ENCODE data around the gene CAMK1.

The CAMK1 gene

GRCh38 chr3:9769426-9770275, at the start of gene CAMK1:
CAMK1 (minus strand) TSS chr3:9769947; CDS start chr3:9767749, 2,198 bp downstream.
- peak; percentile 69 to 81 for DNase-seq

GRCh38 chr3:9818666-9819335, 49.1 kb upstream of the CAMK1 start:
- DNase-seq, result no peak

GRCh38 chr3:9817436-9817835, 47.7 kb upstream of the CAMK1 start:
- DNase-seq, result peak; percentile 30 to 45

- DNase-seq, result no peak
Observed at GRCh38 chr3:9815986-9816385, 46.2 kb upstream of the CAMK1 start.

DNA sequence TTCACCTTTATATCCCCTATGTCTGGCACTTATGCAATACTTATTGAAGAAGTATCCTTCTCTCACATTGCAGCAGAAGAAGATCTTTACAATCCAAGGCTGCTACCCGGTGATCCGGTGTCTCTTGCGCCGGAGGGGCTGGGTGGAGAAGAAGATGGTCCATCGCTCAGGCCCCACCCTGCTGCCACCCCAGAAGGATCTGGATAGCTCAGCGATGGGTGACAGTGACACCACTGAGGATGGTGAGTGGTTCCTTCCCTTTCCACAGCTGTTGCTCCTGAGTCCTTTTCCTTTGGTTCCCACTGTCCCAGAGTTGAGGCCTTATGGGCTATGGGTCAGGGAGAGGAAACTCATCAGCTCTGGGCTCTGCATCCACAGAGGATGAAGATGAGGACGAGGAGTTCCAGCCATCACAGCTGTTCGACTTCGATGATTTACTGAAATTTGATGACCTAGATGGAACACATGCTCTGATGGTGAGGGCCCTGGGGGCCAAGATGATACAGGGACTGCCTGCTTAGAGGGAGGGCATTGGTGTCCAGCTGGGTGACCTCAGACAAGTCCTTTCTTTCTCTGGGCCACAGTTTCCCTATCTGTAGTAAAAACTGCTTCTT, 43.2 kb upstream of the CAMK1 start:
- DNase-seq, result no peak

DNA sequence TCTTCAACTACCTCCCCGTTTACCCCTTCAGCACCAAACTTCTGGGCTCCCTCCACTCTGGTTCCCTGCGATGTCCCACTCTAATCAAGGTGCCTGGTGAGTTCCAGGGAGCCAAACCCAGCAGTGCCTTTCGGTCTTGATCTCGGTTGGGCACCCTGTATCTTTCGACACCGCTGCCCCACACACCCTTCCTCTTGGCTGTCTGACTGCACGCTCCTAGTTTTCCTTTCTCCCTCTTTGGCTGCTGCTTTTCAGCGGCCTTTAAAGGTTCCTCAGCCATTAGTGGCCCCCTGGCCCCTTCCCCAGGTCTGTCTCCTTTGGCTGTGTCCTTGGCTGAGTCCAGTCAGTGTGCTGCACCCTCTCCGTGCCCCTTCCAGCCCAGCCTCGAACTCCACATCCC, 41.1 kb upstream of the CAMK1 start:
- DNase-seq, result no peak

DNA sequence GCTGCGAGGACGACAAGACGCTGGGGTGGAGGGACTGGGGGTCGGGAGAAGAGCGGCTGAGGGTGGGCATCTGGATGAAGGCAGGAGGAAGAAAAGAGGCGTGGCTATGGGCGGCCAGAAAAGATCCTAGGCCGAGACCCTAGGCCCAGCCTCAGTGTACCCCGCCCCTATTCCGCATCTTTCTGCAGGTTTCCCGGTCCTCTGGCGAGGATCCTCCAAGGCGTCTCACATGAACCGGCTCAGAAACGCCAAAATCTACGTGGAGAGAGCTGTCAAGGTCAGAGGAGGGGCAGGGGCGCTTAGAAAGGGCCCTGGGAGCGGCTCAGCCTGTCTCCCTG, 40.7 kb upstream of the CAMK1 start:
- no peak for DNase-seq

DNA sequence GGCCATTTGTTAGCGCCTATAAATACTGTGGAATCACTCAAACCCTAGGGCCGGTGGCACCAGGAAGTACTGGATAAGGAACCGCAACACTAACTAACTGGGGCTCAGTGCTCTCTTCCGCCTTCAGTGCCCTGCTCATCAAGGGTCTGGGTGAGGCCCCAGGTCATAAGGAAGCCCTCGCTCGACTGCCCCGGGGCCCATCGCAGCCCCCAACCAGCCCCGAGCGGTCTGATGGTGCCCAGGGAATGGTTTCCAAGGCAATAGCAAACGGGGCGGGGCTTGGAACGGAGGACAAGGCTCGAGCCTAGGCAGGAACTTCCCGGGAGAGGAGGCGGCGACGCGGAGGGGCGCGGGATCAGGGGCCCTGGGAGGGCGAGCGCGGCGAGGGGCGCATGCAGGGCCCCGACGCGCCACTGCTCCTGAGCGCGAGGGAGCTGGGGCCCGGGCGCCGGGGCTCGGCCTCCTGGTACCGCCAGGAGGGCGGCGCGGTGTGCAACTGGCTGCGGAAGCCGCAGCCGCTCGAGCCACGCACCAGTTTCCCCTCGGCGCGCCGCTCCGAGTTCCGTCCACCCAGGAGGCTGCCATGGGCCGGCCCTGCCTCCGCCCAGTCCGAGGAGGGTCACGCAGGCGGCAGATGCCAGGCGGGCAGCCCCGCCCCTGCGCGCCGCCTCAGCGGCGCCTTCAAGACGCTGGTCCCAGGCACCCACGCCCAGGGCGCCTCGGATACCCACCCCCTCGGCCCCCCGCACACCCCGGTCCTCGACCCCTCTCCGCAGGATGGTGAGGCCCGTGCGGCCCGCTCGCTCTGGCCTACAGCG, 40.1 kb upstream of the CAMK1 start, which contains the start of gene TTLL3:
Gene TTLL3, plus strand, starts transcription at position 648 of the 818 bp plus-strand sequence. CDS start 400 bp downstream, outside the sequence.
- peak; percentile 31 to 44 for DNase-seq

- DNase-seq, result no peak
Observed at GRCh38 chr3:9809239-9809614, 39.5 kb upstream of the CAMK1 start.

DNA sequence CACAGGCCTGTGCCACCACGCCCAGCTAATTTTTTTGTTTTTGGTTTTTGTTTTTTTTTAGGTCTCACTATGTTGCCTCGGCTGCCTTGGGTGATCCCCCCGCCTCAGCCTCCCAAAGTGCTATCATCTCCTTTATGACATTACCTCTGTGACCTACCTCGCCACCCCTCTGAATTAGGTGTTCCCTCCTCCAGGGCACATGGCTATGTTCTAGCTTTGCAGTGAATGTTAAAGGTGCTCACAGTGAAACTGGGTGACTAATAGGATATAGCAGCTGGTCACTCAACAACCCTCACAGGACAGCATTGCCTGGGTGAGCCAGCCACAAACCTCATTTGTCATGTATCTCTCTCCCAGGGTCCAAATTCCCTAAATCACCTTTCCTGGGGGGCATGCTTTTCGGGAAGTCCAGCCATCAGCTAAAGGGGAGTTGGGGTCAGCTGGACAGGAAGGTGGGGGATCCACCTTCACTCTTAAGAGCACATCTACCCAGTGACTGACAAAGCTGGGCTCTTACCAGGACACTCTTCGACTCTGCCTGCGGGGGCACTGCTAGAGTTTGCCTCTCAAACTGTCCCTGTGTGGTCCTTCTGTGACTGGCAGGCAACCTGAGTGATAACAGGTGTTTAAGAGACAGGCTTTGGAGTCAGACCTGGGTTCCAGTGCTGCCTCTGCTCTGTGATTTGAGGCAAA, 38.7 kb upstream of the CAMK1 start:
- DNase-seq, result peak in 1 of 2 donors; percentile 20

DNA sequence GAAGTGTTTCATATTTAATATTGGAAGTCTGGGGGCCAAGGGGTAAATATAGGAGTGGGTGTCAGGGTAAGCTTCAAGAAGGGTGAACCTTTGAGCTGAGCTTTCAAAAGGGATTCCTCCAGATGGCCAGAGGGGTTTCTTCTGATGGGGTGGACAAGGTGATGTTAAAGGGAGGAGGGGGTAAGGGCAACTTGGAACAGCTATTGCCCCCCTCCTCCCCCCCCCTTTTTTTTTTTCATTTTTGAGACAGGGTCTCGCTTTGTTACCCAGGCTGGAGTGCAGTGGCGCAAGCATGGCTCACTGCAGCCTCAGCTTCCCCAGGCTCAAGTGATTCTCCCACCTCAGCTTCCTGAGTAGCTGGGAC, 38.2 kb upstream of the CAMK1 start:
- no peak for DNase-seq

- no peak for DNase-seq
Observed at GRCh38 chr3:9806688-9807589, 37.2 kb upstream of the CAMK1 start.

DNA sequence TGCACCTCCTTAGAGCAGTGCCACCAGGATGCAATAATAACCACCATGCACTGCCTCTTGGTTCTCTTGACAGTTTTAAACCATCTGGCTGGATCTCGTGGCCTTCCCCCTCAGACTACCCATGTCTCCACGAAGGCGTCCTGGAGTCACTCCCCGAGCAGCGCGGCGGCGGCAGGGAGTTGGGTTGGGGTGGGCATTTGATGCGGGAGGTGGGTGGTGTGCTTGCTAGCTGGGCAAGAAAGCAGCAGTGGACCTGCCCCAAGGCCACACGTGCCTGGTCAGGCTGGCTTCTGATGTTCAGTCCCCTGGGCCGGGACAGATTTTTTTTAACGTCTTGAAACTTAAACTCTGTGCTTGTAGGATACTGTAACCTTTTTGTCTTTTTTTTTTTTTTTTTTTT, 36.4 kb upstream of the CAMK1 start:
- DNase-seq, result no peak

DNA sequence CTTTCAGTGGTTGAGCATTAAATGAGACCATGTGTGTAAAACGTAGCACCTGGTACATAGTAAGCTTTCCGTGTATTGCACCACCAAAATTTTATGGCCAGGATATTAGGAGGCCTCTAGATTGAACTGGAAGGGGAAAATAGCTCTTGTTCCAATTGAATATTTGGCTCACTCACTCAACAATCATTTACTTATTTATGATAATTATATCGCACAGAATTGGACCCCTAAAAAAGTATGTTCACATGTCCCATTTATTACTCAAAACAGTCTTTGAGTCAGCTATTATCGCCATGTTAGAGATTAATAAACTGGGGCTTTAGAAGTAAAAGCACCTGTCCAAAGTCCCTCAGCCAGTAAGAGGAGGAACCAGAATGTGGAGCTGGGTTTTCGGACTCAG, 35.2 kb upstream of the CAMK1 start:
- no peak for DNase-seq

GRCh38 chr3:9803494-9803893, 33.7 kb upstream of the CAMK1 start:
- DNase-seq, result no peak

- no peak for DNase-seq
Observed at GRCh38 chr3:9800529-9800928, 30.8 kb upstream of the CAMK1 start.

GRCh38 chr3:9797196-9797945, 27.6 kb upstream of the CAMK1 start:
- no peak for DNase-seq

DNA sequence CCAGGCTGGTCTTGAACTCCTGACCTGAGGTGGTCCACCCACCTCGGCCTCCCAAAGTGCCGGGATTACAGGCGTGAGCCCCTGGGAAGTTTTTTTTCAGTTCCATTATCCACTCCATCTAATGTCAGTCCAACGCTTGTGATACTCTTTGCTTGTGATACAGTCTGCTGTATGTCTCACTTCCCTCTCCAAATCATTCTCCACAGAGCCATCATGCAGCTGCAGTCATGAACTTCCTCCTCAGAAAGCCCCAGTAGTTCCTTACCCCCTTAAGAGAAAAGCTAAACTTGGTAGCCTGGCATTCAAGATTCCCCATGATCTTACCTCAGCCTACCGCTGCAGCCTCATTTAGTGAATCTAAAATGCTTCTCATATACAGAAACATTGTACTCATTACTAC, 25.5 kb upstream of the CAMK1 start:
- peak; percentile 70 to 84 for DNase-seq

- DNase-seq, result peak in 1 of 2 donors; percentile 40
Observed at GRCh38 chr3:9794400-9794799, 24.7 kb upstream of the CAMK1 start.

DNA sequence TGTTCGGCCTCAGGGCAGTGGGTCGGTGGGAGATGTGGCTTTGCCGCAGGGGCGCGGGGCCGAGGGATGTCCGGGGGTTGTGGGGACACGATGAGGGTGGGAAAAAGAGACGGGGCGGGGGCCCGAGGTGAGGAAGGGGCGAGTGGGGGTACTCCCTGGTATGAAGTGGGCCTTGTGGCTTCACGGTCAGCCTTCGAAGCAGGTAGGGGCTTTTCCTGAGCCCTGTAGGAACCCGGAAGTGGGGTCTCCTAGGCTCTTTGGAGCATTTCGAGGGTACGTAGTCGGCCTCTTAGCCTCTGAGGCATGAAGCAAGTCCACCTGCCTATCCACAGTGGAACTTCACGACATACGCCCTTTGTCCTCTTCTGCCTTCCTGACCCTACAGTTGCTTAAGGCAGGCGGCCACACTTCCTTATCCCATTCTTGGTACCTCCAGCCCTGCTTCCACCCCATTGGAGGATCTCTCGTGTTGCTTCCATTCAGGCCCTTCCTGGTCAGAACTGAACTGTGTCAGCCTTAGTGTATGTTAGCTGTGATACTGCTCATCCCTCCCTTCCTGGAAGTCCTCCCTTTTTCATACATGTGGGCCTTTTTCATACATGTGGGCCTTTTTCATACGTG, 23.5 kb upstream of the CAMK1 start:
- DNase-seq, result peak; percentile 64 to 69
